Measurements from ENCODE around the gene SIL1. TPM values are rescaled to one million over a fixed set of nuclear protein-coding genes. Genes with fewer than 3 reads are reported as not detected.

The SIL1 gene
- polyA plus RNA-seq, 2 of the 4 experiments (the other 2 are of a cell fraction): 27.6 to 45.5 TPM

GRCh38 chr5:138978080-138978479 is 220.1 kb downstream of the SIL1 start (continued):
- TF ChIP-seq REST (IDR thresholded peaks at IDR 0.05) (no peak), SMC3 (IDR thresholded peaks at IDR 0.05) (no peak), CTCF (IDR thresholded peaks at IDR 0.05) (no peak), BCL3 (IDR thresholded peaks at IDR 0.05) (no peak), EHMT2 (IDR thresholded peaks at IDR 0.05; ENCODE audit: low read depth) (no peak), FOXS1 (CRISPR knock-in tag; IDR thresholded peaks at IDR 0.05) (no peak), NPAS2 (CRISPR knock-in tag; IDR thresholded peaks at IDR 0.05; ENCODE audit: borderline replicate concordance) (no peak)

GRCh38 chr5:138975098-138975847 is 222.9 kb downstream of the SIL1 start:
- CTCF ChIA-PET: interaction anchor here (1.8 kb wide), 1 partner anchor 11 kb away, joined by 5 read pairs; no protein-coding TSS in a partner anchor

GRCh38 chr5:138974227-138975063 is 223.7 kb downstream of the SIL1 start:
- no peak for ATAC-seq
- Histone ChIP-seq H3K4me1 (peaks cover 3% of the 10 kb centered on the region; the same call in 1 of the 3 replicates), H3K9me3 (no peaks in the 10 kb centered on the region), H3K4me3 (no peak overlapping the region), H3K27ac (no peak overlapping the region), H3K4me2 (no peak overlapping the region)
- CTCF ChIA-PET: no interaction called here
- no peak for FAIRE-seq
- TF ChIP-seq MAX (IDR thresholded peaks at IDR 0.05) (no peak), E2F6 (IDR thresholded peaks at IDR 0.05; ENCODE audit: borderline replicate concordance, low read depth) (no peak), ZFP36 (IDR thresholded peaks at IDR 0.05; ENCODE audit: borderline replicate concordance, partially characterized antibody) (no peak), NPAS2 (CRISPR knock-in tag; IDR thresholded peaks at IDR 0.05; ENCODE audit: borderline replicate concordance) (no peak), SMC3 (IDR thresholded peaks at IDR 0.05) (no peak), ELK1 (IDR thresholded peaks at IDR 0.05; ENCODE audit: low read depth, low read length) (no peak), POLR2A (IDR thresholded peaks at IDR 0.05; ENCODE audit: low read length) (no peak), FOSB (CRISPR knock-in tag; IDR thresholded peaks at IDR 0.05) (no peak)
- DNase-seq (ENCODE audit: low read depth in 1 of 2, low spot score in 1 of 2): no peak
- POLR2A ChIA-PET: no interaction called here
- WGBS (ENCODE audit: missing lambda C conversion rate): 93% methylated on average over 8 of the region's 8 CpGs

More at GRCh38 chr5:138975098-138975847, 222.9 kb downstream of the SIL1 start:
- Histone ChIP-seq H3K4me2 (no peak overlapping the region), H3K4me1 (peaks cover 3% of the 10 kb centered on the region; the same call in 1 of the 3 replicates), H3K27ac (no peak overlapping the region), H3K4me3 (no peak overlapping the region), H3K9me3 (no peaks in the 10 kb centered on the region)
- ATAC-seq (no peak), FAIRE-seq (no peak), DNase-seq (ENCODE audit: low read depth in 1 of 2, low spot score in 1 of 2) (no peak)
- no peak for TF ChIP-seq PBX3 (IDR thresholded peaks at IDR 0.05)
- WGBS (ENCODE audit: missing lambda C conversion rate): 82% methylated on average over 10 of the region's 10 CpGs
- POLR2A ChIA-PET: no interaction called here

All from A549 (cell line).